ENCODE measurements around the gene ZNF211. TPM values are rescaled to one million over a fixed set of nuclear protein-coding genes. Genes with fewer than 3 reads are reported as not detected.
A peak's percentile ranks its signal among the peaks of the same experiment; 100 is the strongest.

The ZNF211 gene
- total RNA-seq, 1 donor, result 11.7 TPM

DNA sequence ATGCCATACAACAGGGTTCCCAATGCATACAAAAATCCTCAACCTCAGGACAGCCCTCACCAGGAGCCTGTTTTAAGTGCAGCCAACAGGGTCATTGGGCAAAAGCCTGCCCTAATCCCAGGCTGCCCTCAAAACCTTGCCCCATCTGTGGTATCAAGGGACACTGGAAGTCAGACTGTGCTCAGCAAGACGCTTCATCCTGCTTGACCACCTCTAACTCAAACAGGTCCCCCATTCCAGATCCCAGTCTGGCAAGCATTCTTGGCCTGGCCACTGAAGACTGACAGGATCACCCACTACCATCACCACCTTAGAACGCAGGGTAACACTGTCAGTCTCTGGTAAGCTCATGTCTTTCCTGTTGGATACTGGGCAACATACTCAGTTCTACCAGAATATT, 20.7 kb downstream of the ZNF211 start:
- no peak for DNase-seq (ENCODE audit: low read depth)
- H3K4me3 ChIP-seq (ENCODE audit: low read depth, low read length), result no peak overlapping the region
- TF ChIP-seq, protein P1, sequence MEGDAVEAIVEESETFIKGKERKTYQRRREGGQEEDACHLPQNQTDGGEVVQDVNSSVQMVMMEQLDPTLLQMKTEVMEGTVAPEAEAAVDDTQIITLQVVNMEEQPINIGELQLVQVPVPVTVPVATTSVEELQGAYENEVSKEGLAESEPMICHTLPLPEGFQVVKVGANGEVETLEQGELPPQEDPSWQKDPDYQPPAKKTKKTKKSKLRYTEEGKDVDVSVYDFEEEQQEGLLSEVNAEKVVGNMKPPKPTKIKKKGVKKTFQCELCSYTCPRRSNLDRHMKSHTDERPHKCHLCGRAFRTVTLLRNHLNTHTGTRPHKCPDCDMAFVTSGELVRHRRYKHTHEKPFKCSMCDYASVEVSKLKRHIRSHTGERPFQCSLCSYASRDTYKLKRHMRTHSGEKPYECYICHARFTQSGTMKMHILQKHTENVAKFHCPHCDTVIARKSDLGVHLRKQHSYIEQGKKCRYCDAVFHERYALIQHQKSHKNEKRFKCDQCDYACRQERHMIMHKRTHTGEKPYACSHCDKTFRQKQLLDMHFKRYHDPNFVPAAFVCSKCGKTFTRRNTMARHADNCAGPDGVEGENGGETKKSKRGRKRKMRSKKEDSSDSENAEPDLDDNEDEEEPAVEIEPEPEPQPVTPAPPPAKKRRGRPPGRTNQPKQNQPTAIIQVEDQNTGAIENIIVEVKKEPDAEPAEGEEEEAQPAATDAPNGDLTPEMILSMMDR (IDR thresholded peaks at IDR 0.05; ENCODE audit: insufficient read depth, low read depth, low read length), result no peak

DNA sequence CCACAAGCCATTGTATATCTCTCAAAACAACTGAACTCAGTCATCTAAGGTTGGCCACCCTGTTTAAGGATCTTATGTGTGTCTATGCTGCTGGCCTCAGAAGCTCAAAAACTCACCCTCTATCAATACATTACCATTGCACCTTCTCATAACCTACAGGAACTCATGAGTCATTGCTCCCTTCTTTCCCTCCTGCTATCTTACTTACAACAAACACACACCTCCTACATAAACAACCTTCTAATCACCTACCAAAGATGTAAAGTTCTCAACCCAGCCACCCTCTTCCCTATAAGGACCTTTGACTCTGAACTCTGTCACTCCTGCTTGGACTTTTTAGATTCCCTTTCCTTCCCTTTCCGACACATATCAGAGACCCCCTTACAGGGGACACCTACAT, 22.5 kb downstream of the ZNF211 start:
- H3K4me3 ChIP-seq (ENCODE audit: low read depth, low read length), result no peak overlapping the region
- no peak for DNase-seq (ENCODE audit: low read depth)
- TF ChIP-seq, protein P1 (IDR thresholded peaks at IDR 0.05; ENCODE audit: insufficient read depth, low read depth, low read length), result no peak

DNA sequence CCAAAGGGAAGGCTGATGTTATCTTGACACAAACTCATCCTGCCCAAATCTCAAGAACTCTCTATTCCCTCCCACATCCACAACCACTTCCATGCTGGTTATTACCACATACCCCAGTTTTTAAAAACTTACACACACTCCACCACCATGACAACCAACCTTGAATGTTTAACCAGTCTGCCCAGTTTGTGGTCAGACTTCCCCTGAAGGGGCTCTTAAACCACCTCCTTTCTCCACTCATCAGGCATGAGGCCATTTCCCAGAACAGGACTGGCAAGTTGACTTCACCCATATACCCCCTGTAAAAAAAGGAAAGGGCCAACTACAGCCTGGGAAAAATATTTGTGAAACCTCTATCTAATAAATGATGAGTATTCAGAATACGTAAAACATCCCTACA, 23.4 kb downstream of the ZNF211 start:
- TF ChIP-seq, protein P1 (IDR thresholded peaks at IDR 0.05; ENCODE audit: insufficient read depth, low read depth, low read length), result no peak
- no peak overlapping the region for H3K4me3 ChIP-seq (ENCODE audit: low read depth, low read length)
- no peak for DNase-seq (ENCODE audit: low read depth)

DNA sequence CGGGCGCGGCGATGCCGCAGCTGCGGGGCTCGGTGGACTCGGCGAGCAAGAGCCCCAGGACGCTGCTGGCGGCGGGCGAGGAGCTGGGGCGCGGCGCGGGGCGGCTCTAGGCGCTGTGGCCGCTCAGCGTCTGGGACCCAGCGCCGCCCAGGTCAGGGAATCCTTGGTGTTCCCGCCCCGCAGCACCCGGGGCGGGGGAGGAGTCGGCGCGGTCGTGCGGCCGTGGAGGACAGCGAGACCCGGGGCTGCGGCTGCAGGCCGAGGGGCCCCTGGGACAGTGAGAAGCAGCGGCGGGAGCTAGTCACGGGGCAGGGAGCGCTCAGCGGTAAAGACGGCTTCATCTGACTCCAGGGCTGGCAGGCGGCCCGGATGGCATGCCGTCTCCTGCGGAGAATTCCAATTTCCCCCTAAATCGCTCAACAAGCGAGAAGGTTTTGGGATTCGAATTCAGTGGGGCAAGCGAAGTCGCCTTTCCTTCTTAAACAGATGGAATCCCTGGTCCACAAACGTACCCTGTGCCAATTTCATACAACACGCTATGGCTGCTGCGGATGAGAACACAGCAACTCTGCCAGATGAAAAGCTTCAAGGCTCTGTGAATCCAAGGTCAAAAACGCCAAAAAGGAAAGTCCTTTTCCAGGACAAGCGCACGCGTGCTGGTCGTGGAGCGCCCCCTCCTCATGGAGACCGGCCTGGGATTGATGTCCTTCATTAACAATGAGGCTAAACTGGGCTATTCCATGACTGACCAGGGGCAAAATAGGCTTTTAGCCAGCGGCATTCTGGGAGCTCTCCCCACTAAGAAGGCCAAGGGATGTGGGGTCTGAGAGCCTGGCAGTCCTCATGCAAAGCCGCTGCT, 31.5 kb downstream of the ZNF211 start:
- TF ChIP-seq, protein P1 (IDR thresholded peaks at IDR 0.05; ENCODE audit: insufficient read depth, low read depth, low read length), result no peak
- peak overlapping the region; percentile 67 for H3K4me3 ChIP-seq (ENCODE audit: low read depth, low read length)
- peak; percentile 63 for DNase-seq (ENCODE audit: low read depth)

DNA sequence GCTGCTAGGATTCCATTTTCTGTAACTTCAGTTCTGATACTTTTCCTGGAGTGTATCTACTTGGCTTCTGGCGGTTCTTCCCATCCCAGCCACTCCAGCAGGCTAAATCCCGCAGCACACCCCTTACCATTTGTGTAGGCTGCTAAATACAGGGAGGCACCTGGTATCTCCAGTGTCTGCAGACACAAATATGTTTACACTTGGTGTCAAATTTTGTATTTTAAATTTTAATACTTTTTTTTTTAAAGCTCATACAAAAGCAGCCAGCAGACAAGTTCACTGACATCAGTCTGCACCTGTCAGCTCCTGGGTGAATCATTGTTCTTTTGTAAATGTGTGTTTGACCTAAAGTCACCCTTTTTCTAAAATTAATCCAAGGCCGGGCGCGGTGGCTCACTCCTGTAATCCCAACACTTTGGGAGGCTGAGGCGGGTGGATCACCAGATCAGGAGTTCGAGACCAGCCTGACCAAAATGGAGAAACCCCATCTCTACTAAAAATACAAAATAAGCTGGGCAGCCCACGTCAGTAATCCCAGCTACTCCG, 32.4 kb downstream of the ZNF211 start:
- DNase-seq (ENCODE audit: low read depth), result no peak

DNA sequence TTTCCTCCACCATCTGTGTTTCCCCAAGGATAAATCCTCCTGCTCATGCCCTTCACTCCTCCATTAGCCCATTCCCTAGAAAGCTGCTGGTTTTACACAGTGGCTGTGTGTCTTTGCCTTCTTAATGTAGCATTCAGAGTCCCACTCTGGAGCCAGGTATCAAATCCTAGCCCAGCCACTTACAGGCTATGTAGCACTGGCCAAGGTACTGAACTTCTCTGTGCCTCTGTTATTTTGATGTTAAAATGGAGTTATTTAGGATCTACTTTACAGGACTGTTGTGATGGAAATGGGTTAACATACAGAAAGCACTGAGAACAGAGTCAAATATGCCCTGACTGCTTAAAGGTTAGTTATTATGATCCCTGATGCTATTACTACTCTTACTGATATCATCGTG, 34.3 kb downstream of the ZNF211 start:
- H3K4me3 ChIP-seq (ENCODE audit: low read depth, low read length), result no peak overlapping the region
- TF ChIP-seq, protein P1 (IDR thresholded peaks at IDR 0.05; ENCODE audit: insufficient read depth, low read depth, low read length), result no peak
- no peak for DNase-seq (ENCODE audit: low read depth)

More for the DNA sequence above, 32.4 kb downstream of the ZNF211 start:
- TF ChIP-seq, protein P1 (IDR thresholded peaks at IDR 0.05; ENCODE audit: insufficient read depth, low read depth, low read length), result no peak
- H3K4me3 ChIP-seq (ENCODE audit: low read depth, low read length), result no peak overlapping the region
